IMR-90 (cell line): ENCODE results near the gene CALHM6. TPM values are rescaled to one million over a fixed set of nuclear protein-coding genes. Genes with fewer than 3 reads are reported as not detected.

Source experiments
- ATAC-seq: fragments of 200-7000 bp; cut with Tn5 transposase; 2 replicates; pipeline ENCODE4 v1.9.1; 2020; ENCODE audit warnings: low read depth, mild to moderate bottlenecking, moderate library complexity
- BruUV-seq: library from RNA; stranded (reverse); fragments of 400-500 nt; replicated peaks from 2 replicates; lab custom pipeline; 2021; lab: Mats Ljungman, UMichigan
- CTCF ChIA-PET: fragments of 300-600 bp; formaldehyde crosslinking; extraction: SDS; loops from one replicate; lab custom pipeline; 2021; ENCODE audit warnings: antibody characterized with exemption; lab: Yijun Ruan, JAX
- POLR2A ChIA-PET: fragments of 300-600 bp; sonication (Branson Sonifier 250); formaldehyde crosslinking; loops from one replicate; lab custom pipeline; 2022; ENCODE audit warnings: antibody characterized with exemption; ENCODE audit not compliant: unreplicated experiment; lab: Charles Lee
- DNase-seq: peaks from one replicate; pipeline ENCODE4 v3.0.0; 2013
- H2AFZ ChIP-seq: replicated peaks from 2 replicates; pipeline ENCODE3; 2013; ENCODE audit warnings: low read length, mild to moderate bottlenecking; ENCODE audit not compliant: poor library complexity
- H2AK5ac ChIP-seq: 2 replicates; pipeline ENCODE4 v1.6.1; 2013; ENCODE audit warnings: low read depth, low read length, inconsistent platforms
- H2AK9ac ChIP-seq: replicated peaks from 2 replicates; pipeline ENCODE3; 2013; ENCODE audit warnings: mild to moderate bottlenecking, low read depth, low read length, moderate library complexity; ENCODE audit not compliant: poor library complexity
- H2BK120ac ChIP-seq: 2 replicates; pipeline ENCODE4 v1.6.1; 2013; ENCODE audit warnings: low read depth, low read length, inconsistent platforms
- H2BK15ac ChIP-seq: 3 replicates; pipeline ENCODE4 v1.6.1; 2013; ENCODE audit warnings: low read depth, low read length, inconsistent platforms
- H2BK20ac ChIP-seq: 2 replicates; pipeline ENCODE4 v1.6.1; 2013; ENCODE audit warnings: low read depth, mild to moderate bottlenecking, inconsistent platforms, low read length, moderate library complexity
- H2BK5ac ChIP-seq: 2 replicates; pipeline ENCODE4 v1.6.1; 2013; ENCODE audit warnings: mild to moderate bottlenecking, low read depth, low read length, inconsistent platforms; ENCODE audit not compliant: poor library complexity, severe bottlenecking
- H3K14ac ChIP-seq: replicated peaks from 2 replicates; pipeline ENCODE4 v1.6.1; 2013; ENCODE audit warnings: low read depth, low read length, inconsistent platforms
- H3K18ac ChIP-seq: 2 replicates; pipeline ENCODE4 v1.6.1; 2013; ENCODE audit warnings: low read depth, low read length, control low read depth
- H3K23ac ChIP-seq: 2 replicates; pipeline ENCODE4 v1.6.1; 2013; ENCODE audit warnings: low read depth, low read length, inconsistent platforms
- H3K27ac ChIP-seq: 2 replicates; pipeline ENCODE4 v1.5.1; 2013; ENCODE audit warnings: mild to moderate bottlenecking, control low read depth, low read length; ENCODE audit not compliant: insufficient read depth
- H3K27me3 ChIP-seq: 2 replicates; pipeline ENCODE4 v1.6.1; 2013; ENCODE audit warnings: low read length; ENCODE audit not compliant: control insufficient read depth, insufficient read depth
- H3K36me3 ChIP-seq: 2 replicates; pipeline ENCODE4 v1.6.1; 2013; ENCODE audit warnings: low read length, mixed read lengths; ENCODE audit not compliant: control insufficient read depth, insufficient read depth
- H3K4ac ChIP-seq: 2 replicates; pipeline ENCODE4 v1.6.1; 2013; ENCODE audit warnings: low read depth, low read length, inconsistent platforms
- H3K4me1 ChIP-seq: 2 replicates; pipeline ENCODE4 v1.6.1; 2013; ENCODE audit warnings: low read length, mixed read lengths; ENCODE audit not compliant: control insufficient read depth, insufficient read depth
- H3K4me2 ChIP-seq: 2 replicates; pipeline ENCODE4 v1.6.1; 2013; ENCODE audit warnings: low read depth, mild to moderate bottlenecking, control low read depth, low read length, moderate library complexity
- H3K4me3 ChIP-seq: 2 replicates; pipeline ENCODE4 v1.5.1; 2013; ENCODE audit warnings: low read depth, mild to moderate bottlenecking, control low read depth, low read length, moderate library complexity; ENCODE audit not compliant: insufficient read depth
- H3K56ac ChIP-seq: 2 replicates; pipeline ENCODE4 v1.6.1; 2013; ENCODE audit warnings: low read length, inconsistent platforms; ENCODE audit not compliant: insufficient read depth; ENCODE audit errors: extremely low read depth
- H3K79me1 ChIP-seq, 2 experiments: 2 replicates each; pipeline ENCODE4 v1.6.1; 2013; ENCODE audit warnings: low read length in 2 of 2, inconsistent platforms in 1 of 2, low read depth in 1 of 2
- H3K9ac ChIP-seq: 2 replicates; pipeline ENCODE4 v1.6.1; 2013; ENCODE audit warnings: low read depth, low read length, control low read depth
- H3K9me1 ChIP-seq: 2 replicates; pipeline ENCODE4 v1.6.1; 2013; ENCODE audit warnings: low read length, inconsistent platforms; ENCODE audit not compliant: insufficient read depth
- H3K9me3 ChIP-seq: 2 replicates; pipeline ENCODE4 v1.6.1; 2013; ENCODE audit warnings: low read length; ENCODE audit not compliant: control insufficient read depth, insufficient read depth
- H4K20me1 ChIP-seq: 2 replicates; pipeline ENCODE4 v1.6.1; 2013; ENCODE audit warnings: low read length, inconsistent platforms; ENCODE audit not compliant: insufficient read depth
- H4K5ac ChIP-seq: 2 replicates; pipeline ENCODE4 v1.6.1; 2013; ENCODE audit warnings: mild to moderate bottlenecking, low read depth, low read length, control low read depth
- H4K8ac ChIP-seq, 2 experiments: 2 replicates each; pipeline ENCODE4 v1.6.1; 2013; ENCODE audit warnings: low read depth in 2 of 2, low read length in 2 of 2, control low read depth in 1 of 2, inconsistent platforms in 1 of 2
- H4K91ac ChIP-seq: 2 replicates; pipeline ENCODE4 v1.6.1; 2013; ENCODE audit warnings: low read depth, low read length, inconsistent platforms; ENCODE audit not compliant: insufficient read depth
- MAFK ChIP-seq: IDR thresholded peaks from 2 replicates; pipeline ENCODE4 v1.6.1; 2012; ENCODE audit warnings: low read depth, low read length, improper control_type of control experiment
- MAZ ChIP-seq: IDR thresholded peaks from 2 replicates; pipeline ENCODE4 v1.6.1; 2012; ENCODE audit warnings: low read depth, mild to moderate bottlenecking, low read length, improper control_type of control experiment, moderate library complexity, borderline replicate concordance
- NFE2L2 ChIP-seq: fragments of 150-350 bp; IDR thresholded peaks from 2 replicates; pipeline ENCODE4 v1.6.1; 2016; ENCODE audit warnings: low read depth, mild to moderate bottlenecking, low read length
- POLR2A ChIP-seq: IDR thresholded peaks from 2 replicates; pipeline ENCODE4 v1.6.1; 2012; ENCODE audit warnings: mild to moderate bottlenecking, low read depth, low read length
- RCOR1 ChIP-seq: IDR thresholded peaks from 2 replicates; pipeline ENCODE4 v1.6.1; 2012; ENCODE audit warnings: mild to moderate bottlenecking, low read length, improper control_type of control experiment; ENCODE audit not compliant: insufficient replicate concordance
- USF2 ChIP-seq: fragments of 150-350 bp; IDR thresholded peaks from 2 replicates; pipeline ENCODE4 v1.6.1; 2017; ENCODE audit warnings: mild to moderate bottlenecking, antibody characterized with exemption, low read length, low read depth
- WGBS, 2 experiments: methylation state at CpG; one replicate each; pipeline versions ENCODE4 v1.1.5 to v1.1.7; 2013; ENCODE audit warnings: missing lambda C conversion rate in 2 of 2; ENCODE audit not compliant: insufficient read length in 1 of 2; ENCODE audit errors: extremely low coverage in 2 of 2; 5-methylcytosine and 5-hydroxymethylcytosine counted together
- dilution Hi-C: fragments of 300-500 bp; cut with HindIII; formaldehyde crosslinking; loops from one replicate; pipeline ENCODE4 v1.14.3; 2018; ENCODE audit warnings: low sequenced_read_pairs; ENCODE audit not compliant: unreplicated experiment
- in situ Hi-C: fragments of 300-500 bp; cut with MboI; formaldehyde crosslinking; loops from 3 replicates; pipeline ENCODE4 v1.14.3; 2019; ENCODE audit warnings: low sequenced_read_pairs, inconsistent platforms, mixed read lengths
- intact Hi-C: fragments of 100-400 bp; cut with micrococcal nuclease; formaldehyde crosslinking; loops from 2 replicates; pipeline ENCODE4 v1.10.0; 2022
- polyA plus RNA-seq, 3 experiments: library from polyadenylated mRNA; depleted of rRNA; stranded (reverse); fragments of >200 nt; gene quantifications; 2 replicates each; pipeline ENCODE4 v1.2.3, GENCODE V29; 2012; ENCODE audit warnings: low replicate concordance in 1 of 3
- total RNA-seq: library from RNA; depleted of rRNA; stranded (reverse); fragments of >200 nt; gene quantifications from 2 replicates; pipeline ENCODE4 v1.2.3, GENCODE V29; 2012
- TF ChIP-seq, protein P1 (sequence below): conservative IDR thresholded peaks from 2 replicates; pipeline ENCODE4 v1.5.1; 2012; ENCODE audit warnings: mild to moderate bottlenecking, low read depth, low read length, improper control_type of control experiment

Gene CALHM6
- total and polyA plus RNA-seq, 2 of the 4 experiments (the other 2 are of a cell fraction) = 0.72 to 1.5 TPM

DNA sequence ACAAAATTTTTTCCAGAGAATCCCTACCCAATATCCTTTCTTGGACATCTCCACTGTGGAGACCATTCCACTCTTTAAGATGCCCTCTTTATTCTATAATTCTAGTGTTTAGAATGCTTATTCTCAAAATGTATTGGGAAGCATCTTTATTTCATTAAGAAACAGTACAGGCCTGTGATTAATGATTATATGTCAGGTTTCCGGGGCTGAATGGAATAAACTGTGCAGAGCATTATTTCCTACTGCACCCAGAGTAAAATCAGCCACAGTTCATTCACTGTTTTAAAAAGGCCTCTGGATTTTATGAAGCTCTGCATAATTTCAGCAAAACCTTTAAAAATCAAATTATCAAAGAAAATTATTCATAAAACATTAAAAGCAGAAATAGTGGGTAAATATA lies 47.8 kb upstream of the CALHM6 start:
- H2AFZ ChIP-seq = no peak overlapping the region
- H3K18ac ChIP-seq = no peak overlapping the region
- no CpG with 5 or more reads among the region's 1 CpG for WGBS, 2 experiments
- BruUV-seq = no TSS peak
- H4K20me1 ChIP-seq = no peaks in the 10 kb centered on the region; the same call in 1 of the 2 replicates
- no peak overlapping the region for H3K14ac ChIP-seq
- H4K5ac ChIP-seq = no peak overlapping the region
- dilution Hi-C loops (no loop called here), intact Hi-C loops (no loop called here), in situ Hi-C loops (no loop called here)
- H3K9ac ChIP-seq = no peak overlapping the region
- ATAC-seq (no peak), DNase-seq (no peak)
- no peak overlapping the region for H3K27ac ChIP-seq
- TF ChIP-seq NFE2L2 (no peak), USF2 (no peak), MAZ (no peak), RCOR1 (no peak), MAFK (no peak), POLR2A (no peak)
- TF ChIP-seq, protein P1, sequence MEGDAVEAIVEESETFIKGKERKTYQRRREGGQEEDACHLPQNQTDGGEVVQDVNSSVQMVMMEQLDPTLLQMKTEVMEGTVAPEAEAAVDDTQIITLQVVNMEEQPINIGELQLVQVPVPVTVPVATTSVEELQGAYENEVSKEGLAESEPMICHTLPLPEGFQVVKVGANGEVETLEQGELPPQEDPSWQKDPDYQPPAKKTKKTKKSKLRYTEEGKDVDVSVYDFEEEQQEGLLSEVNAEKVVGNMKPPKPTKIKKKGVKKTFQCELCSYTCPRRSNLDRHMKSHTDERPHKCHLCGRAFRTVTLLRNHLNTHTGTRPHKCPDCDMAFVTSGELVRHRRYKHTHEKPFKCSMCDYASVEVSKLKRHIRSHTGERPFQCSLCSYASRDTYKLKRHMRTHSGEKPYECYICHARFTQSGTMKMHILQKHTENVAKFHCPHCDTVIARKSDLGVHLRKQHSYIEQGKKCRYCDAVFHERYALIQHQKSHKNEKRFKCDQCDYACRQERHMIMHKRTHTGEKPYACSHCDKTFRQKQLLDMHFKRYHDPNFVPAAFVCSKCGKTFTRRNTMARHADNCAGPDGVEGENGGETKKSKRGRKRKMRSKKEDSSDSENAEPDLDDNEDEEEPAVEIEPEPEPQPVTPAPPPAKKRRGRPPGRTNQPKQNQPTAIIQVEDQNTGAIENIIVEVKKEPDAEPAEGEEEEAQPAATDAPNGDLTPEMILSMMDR = no peak
- no peak overlapping the region for H3K4ac ChIP-seq
- H2AK9ac ChIP-seq = no peak overlapping the region
- CTCF ChIA-PET = interaction anchor here (0.6 kb wide), 1 partner anchor 98 kb away, joined by 3 read pairs; the partner anchor contains the start of gene CALHM5
- H2BK20ac ChIP-seq = no peak overlapping the region
- H3K4me2 ChIP-seq = no peak overlapping the region
- no peak overlapping the region for H3K4me3 ChIP-seq
- peaks cover 5% of the 10 kb centered on the region for H3K36me3 ChIP-seq
- H3K27me3 ChIP-seq = no peaks in the 10 kb centered on the region
- H2BK15ac ChIP-seq = no peak overlapping the region
- no peak overlapping the region for H2AK5ac ChIP-seq
- H3K9me3 ChIP-seq = no peaks in the 10 kb centered on the region
- H3K56ac ChIP-seq = no peak overlapping the region
- H3K9me1 ChIP-seq = peaks cover 8% of the 10 kb centered on the region
- no peak overlapping the region for H2BK120ac ChIP-seq
- no peak overlapping the region for H3K23ac ChIP-seq
- POLR2A ChIA-PET = no interaction called here
- H2BK5ac ChIP-seq = no peak overlapping the region
- H4K8ac ChIP-seq = no peak overlapping the region
- no peak overlapping the region for H4K91ac ChIP-seq
- peaks cover 4% of the 10 kb centered on the region for H3K4me1 ChIP-seq
- peaks cover 43 to 58% of the 10 kb centered on the region in 2 experiments for H3K79me1 ChIP-seq
